Kidney (tissue), 14 donors: Measurements from ENCODE around the gene NRG2. TPM values are rescaled to one million over a fixed set of nuclear protein-coding genes. Genes with fewer than 3 reads are reported as not detected.

ENCODE experiments used
- DNase-seq, 5 donors: peaks; one replicate each; pipeline ENCODE4 v3.0.0-alpha.2; 2013 to 2020
- FAIRE-seq: peaks from 2 replicates; lab custom pipeline; 2012; peaks lifted over from hg19 to GRCh38; lab: Jason Lieb, UNC
- H3K27ac ChIP-seq, 2 donors: one replicate each; pipeline ENCODE4 v1.7.0; 2013; ENCODE audit warnings: low read depth in 2 of 2, low read length in 2 of 2, inconsistent platforms in 1 of 2
- H3K27me3 ChIP-seq: one replicate; pipeline ENCODE4 v1.7.1; 2013; ENCODE audit warnings: low read length, inconsistent platforms; ENCODE audit not compliant: control insufficient read depth, insufficient read depth
- H3K36me3 ChIP-seq, 3 donors: one replicate each; pipeline versions ENCODE4 v1.7.0 to v1.7.1; 2013; ENCODE audit warnings: low read length in 3 of 3, control low read depth in 1 of 3, inconsistent platforms in 1 of 3; ENCODE audit not compliant: insufficient read depth in 3 of 3, control insufficient read depth in 2 of 3
- H3K4me1 ChIP-seq, 3 donors: one replicate each; pipeline versions ENCODE4 v1.7.0 to v1.7.1; 2013; ENCODE audit warnings: low read length in 3 of 3, inconsistent platforms in 1 of 3, low read depth in 1 of 3; ENCODE audit not compliant: control insufficient read depth in 2 of 3, insufficient read depth in 2 of 3
- H3K4me3 ChIP-seq, 3 donors: one replicate each; pipeline versions ENCODE4 v1.7.0 to v1.8.1; 2013; ENCODE audit warnings: low read length in 3 of 3, control low read depth in 1 of 3, inconsistent platforms in 1 of 3
- H3K9ac ChIP-seq, 3 donors: one replicate each; pipeline versions ENCODE4 v1.7.0 to v1.7.1; 2013; ENCODE audit warnings: low read length in 3 of 3, control low read depth in 1 of 3, inconsistent platforms in 1 of 3
- H3K9me3 ChIP-seq, 3 donors: one replicate each; pipeline versions ENCODE4 v1.7.0 to v1.7.1; 2013; ENCODE audit warnings: low read length in 3 of 3, control low read depth in 1 of 3, inconsistent platforms in 1 of 3; ENCODE audit not compliant: control insufficient read depth in 2 of 3, insufficient read depth in 1 of 3
- CTCF ChIP-seq: IDR thresholded peaks from 3 replicates; pipeline ENCODE4 v1.5.1; 2012; ENCODE audit warnings: mild to moderate bottlenecking, moderate library complexity, borderline replicate concordance; ENCODE audit not compliant: insufficient read depth; ENCODE audit errors: extremely low read depth
- intact Hi-C: fragments of 100-400 bp; cut with DNase I; formaldehyde crosslinking; loops from one replicate; pipeline ENCODE4 v1.11.1; 2022
- polyA plus RNA-seq: library from polyadenylated mRNA; stranded (reverse); fragments of 350-450 nt; fragmentation: Illumina TruSeq; extraction: RNeasy Lipid Tissue Mini Kit (QIAGEN cat#74804); gene quantifications from one replicate; pipeline ENCODE4 v1.2.3, GENCODE V29; 2014; ENCODE audit warnings: low read depth, low replicate concordance; ENCODE audit not compliant: insufficient read depth
- total RNA-seq: library from RNA; stranded (reverse); fragmentation: NEBNext Ultra II Directional; extraction: Animal tissue kit (Norgen Biotek cat#: 25700); gene quantifications from one replicate; pipeline ENCODE4 v1.2.1, GENCODE V29; 2021
- donor health status: control.
- donor health status: control.
- donor health status: control.
- donor health status: control.
- donor health status: control.
- donor health status: DM: yes; HTN: yes; CAD: no.
- donor health status: Normal renal cell carcinoma (clear cell type).

NRG2 gene
- total and polyA plus RNA-seq, 2 donors from 2014 or later: 1.9 to 4.6 TPM

GRCh38 chr5:139804800-139805397 is 238.2 kb downstream of the NRG2 start:
- Histone ChIP-seq H3K4me3 (no peak overlapping the region), H3K4me1 (no peaks in the 10 kb centered on the region), H3K9ac (no peak overlapping the region), H3K27me3 (no peaks in the 10 kb centered on the region), H3K36me3 (no peaks in the 10 kb centered on the region), H3K27ac (no peak overlapping the region), H3K9me3 (no peaks in the 10 kb centered on the region)
- no peak for FAIRE-seq
- DNase-seq: no peak
- intact Hi-C loops: no loop called here
- TF ChIP-seq CTCF: no peak

DNA sequence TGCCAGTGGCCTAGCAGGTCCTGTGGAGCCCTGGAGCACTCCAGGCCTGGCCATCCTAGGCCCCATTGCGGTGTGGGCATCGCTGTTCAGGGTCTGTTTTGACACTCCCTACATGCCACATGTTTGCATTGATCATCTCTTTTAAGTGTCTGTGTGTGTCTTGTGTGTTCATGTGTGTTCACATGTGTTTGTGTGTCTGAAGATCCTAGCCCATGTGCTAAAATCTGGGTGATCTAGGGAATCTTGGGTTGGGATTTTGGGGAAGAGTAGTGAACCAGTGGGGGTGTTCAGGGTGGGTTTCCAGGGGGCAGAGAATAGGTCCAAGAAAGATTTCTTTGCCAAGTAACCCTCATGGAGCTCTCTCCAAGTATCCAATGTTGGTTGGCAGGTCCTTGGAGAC is 239.1 kb downstream of the NRG2 start:
- FAIRE-seq (no peak), DNase-seq (no peak)
- H3K9me3 ChIP-seq: no peaks in the 10 kb centered on the region
- no peaks in the 10 kb centered on the region for H3K4me1 ChIP-seq
- no peak overlapping the region for H3K9ac ChIP-seq
- intact Hi-C loops: no loop called here
- no peaks in the 10 kb centered on the region for H3K27me3 ChIP-seq
- no peak for TF ChIP-seq CTCF
- H3K36me3 ChIP-seq: no peaks in the 10 kb centered on the region
- no peak overlapping the region for H3K4me3 ChIP-seq
- H3K27ac ChIP-seq: no peak overlapping the region

DNA sequence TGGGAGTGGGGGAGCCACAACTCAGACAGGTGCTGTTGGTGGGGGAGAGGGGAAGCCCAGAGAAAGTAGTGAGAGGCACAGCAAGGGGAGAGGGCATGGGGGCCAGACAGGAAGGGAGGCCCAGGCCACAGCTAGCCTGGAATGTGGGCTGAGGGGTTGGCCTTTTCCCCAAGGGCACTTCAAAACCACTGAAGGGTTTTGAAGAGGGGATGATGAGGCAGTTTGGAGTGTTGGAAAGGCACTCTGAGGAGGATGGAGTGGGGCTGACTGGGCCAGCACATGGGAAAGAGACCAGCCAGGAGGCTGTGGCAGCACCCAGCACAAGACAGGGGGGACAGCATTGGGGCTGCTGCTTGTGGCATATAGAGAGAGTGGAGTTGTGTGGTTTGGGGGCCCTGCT is 243.7 kb downstream of the NRG2 start:
- Histone ChIP-seq H3K27ac (no peak overlapping the region), H3K27me3 (peaks cover 18% of the 10 kb centered on the region), H3K9ac (no peak overlapping the region), H3K4me1 (no peaks in the 10 kb centered on the region), H3K4me3 (no peak overlapping the region), H3K36me3 (no peaks in the 10 kb centered on the region), H3K9me3 (no peaks in the 10 kb centered on the region)
- no peak for FAIRE-seq
- no peak for TF ChIP-seq CTCF
- intact Hi-C loops: no loop called here
- no peak for DNase-seq

GRCh38 chr5:139798883-139799282 is 244.2 kb downstream of the NRG2 start:
- H3K4me1 ChIP-seq: no peaks in the 10 kb centered on the region
- no peak overlapping the region for H3K4me3 ChIP-seq
- DNase-seq (no peak), FAIRE-seq (no peak)
- H3K27ac ChIP-seq: no peak overlapping the region
- no peak for TF ChIP-seq CTCF
- no peak overlapping the region for H3K9ac ChIP-seq
- peaks cover 22% of the 10 kb centered on the region for H3K27me3 ChIP-seq
- H3K9me3 ChIP-seq: no peaks in the 10 kb centered on the region
- intact Hi-C loops: no loop called here
- no peaks in the 10 kb centered on the region for H3K36me3 ChIP-seq
